HG03460 (cell line): Measurements from ENCODE around the gene ACTRT3.
A peak's percentile ranks its signal among the peaks of the same experiment; 100 is the strongest.

ENCODE experiments used
- ATAC-seq: cut with Tn5 transposase; IDR thresholded peaks from one replicate; pipeline ENCODE4 v1.9.1; 2021; ENCODE audit not compliant: unreplicated experiment

The ACTRT3 gene

DNA sequence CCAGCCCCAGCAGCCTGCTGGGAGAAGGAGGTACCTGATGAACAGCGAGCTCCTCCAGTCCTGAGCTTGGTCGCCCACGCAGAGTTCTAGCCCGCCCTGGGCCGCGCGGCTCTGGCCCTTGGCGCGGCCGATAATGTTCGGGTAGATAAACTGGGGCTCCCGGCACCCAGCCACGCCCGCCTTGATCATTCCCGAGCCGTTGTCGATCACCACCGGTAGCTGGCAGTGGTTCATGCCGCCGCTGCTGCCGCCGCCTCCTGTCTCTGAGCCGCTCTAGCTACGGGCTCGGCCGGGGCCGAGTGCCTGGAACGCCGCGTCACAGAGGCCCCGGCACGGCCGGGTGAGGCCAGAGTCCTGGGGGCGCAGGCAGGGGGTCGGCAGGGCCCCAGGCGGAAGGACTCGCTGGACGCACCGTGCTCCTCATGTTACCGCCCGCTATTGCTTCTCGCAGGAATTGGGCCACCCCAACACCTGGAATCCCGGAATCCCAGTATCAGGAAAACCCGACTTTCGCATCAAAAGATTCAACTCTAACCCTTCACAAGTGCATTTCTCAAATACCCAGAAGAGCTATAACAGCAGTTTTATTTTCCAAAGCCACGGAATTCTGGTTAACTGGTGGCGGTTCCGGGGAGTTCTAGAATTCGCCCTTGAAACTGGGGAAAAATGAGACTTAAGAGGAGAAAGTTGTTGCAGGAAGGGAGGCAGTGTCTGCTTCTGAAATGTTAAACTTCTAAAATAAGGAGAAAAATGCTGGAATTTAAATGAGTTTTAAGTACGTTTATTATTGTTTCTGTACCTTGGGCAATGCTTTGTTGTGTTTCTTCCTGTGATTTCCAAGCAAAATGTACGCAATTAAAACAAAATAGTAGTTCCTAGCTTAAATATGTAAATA, at the start of gene ACTRT3:
Gene ACTRT3, minus strand, starts transcription at position 275 of the 895 bp plus-strand sequence. Its CDS starts 41 bp downstream, at position 234.
- ATAC-seq, result peak; percentile 19

DNA sequence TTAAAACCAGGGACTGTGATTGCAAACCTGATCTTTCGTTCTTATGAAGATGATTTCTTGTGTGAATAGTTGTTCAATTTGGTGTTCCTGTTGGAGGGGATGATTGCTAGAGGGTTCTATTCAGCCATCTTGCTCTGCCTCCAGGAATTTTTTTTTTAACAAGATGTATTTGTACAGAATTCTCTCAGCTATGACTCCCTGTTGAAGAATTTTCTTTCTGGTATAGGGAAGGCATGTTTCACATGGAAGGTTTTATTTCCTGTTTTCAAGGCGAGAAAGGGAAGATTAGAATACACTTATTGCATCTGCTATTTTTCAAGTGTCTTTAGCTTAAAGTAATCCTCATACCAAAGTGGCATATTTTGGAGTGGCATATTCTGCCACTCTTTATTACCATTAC, 49.0 kb upstream of the ACTRT3 start:
- ATAC-seq, result no peak

DNA sequence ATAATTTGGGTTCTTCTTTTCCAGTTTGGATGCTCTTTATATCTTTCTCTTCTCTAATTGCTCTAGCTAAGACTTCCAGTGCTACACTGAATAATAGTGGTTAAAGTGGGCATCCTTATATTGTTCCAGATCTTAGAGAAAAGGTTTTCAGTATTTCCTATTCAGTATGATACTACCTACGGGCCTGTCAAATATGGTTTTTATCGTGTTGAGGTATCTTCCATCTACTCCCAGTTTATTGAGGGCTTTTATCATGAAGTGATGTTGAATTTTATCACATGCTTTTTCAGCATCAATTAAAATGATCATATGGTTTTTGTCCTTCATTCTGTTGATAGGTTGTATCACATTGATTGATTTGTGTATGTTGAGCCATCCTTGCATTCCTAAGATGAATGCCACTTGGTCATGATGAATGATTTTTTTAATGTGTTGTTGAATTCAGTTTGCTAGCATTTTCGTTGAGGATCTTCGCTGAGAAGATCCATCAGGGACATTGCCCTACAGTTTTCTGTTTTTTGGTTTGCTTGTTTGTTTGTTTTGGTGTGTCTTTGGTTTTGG, 46.3 kb upstream of the ACTRT3 start:
- no peak for ATAC-seq

DNA sequence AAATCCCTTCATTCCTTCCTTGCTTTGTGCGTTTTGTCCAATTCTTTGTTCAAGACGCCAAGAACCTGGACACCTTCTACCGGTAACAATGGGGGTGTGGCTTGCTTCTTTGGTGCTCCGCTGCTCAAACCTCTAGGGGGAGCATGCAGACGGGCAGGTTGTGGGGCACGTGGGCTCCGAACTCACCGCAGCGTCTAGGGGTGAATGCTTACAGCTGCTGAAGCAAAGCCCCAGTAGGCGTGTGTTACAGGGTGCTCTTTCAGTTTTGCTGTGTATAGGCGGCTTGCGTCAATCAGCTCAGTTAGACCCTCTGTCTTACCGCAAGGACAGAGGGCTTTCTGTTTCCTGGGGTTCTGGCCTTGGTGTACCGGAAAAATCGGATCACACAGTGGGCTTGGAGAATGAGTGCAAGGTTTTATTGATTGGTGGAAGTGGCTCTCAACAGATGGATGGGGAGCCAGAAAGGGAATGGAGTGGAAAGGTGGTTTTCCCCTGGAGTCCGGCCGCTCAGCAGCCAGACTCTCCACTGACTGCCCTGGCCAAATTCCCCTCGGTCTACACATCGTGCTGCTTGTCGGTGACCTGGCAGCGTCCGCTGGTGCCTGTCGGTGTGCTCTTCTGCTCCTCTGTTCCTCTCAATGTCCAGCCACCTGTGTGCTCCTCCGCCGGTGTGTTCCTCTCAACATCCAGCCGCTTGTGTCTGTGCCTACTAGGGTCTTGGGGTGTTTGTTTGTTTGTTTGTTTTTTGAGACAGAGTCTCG, 44.6 kb upstream of the ACTRT3 start:
- peak; percentile 81 for ATAC-seq

DNA sequence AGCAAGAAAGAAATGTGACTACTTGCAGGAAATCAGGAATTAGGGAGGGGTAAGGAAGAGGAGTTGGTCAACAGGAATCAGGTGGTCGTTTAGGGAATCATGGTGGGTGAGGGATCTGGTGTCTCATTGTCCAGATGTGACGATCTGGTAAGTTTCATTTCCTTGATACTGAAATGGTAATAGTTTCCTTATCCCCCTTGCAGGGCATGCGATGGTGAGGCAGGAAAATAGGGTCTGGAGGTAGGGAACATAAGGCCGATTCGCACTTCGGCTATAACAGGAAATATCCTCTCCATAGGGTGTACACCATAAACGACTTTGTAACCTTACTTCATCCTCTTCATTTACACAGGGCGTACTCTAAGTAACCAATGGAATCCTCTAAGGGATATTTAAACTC, 43.9 kb upstream of the ACTRT3 start:
- no peak for ATAC-seq

DNA sequence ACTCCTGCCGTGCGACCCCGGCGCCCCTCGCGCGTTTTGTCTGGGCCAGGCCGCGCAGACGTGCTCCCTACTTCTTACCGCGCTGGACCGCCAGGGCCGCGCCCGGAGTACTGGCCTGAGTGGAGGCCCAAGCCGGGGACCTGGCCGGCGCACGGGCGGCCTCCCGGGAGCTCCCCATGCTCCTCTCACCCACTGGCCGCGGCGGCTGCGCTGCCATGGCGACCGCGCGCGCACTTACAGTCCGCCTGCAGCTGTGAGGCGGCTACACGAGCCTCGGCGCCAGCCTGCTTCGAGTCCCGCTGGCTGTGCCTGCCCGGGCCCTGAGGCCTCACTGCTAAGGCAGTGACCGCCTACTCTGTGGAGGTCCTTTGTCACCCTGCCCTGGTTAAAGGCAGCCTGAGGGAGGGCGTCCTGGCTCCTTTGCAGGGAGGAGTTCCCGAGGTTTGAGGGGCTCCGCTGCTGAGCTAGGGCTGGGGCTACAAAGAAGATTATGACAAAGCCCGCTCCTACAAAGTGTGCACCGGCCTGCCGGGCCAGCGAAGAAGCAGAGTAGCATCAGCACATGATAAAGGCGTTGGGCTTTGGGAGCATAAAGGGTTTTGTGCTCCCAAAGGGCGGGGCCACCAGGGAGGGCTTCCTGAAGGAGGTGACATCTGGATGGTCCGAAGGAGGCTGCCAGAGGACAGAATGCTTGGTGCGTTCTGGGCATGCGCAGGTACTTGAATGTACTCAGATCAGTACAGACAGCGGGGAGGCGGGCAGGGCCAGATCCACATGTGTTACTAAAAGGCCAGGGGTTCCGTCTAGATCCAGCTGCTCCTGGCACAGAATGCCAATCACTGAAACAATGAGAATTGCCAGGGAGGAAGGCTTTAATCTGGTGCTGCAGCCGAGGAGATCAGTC, 43.2 kb upstream of the ACTRT3 start, which contains the start of the genes LRRC34 and LRRIQ4:
Gene LRRC34, minus strand, starts transcription at position 573 of the 904 bp plus-strand sequence. Its CDS starts 356 bp downstream, at position 217.
Gene LRRIQ4, plus strand, starts transcription at position 539 of the 904 bp plus-strand sequence. CDS start 9,052 bp downstream, outside the sequence.
- peak; percentile 70 for ATAC-seq

DNA sequence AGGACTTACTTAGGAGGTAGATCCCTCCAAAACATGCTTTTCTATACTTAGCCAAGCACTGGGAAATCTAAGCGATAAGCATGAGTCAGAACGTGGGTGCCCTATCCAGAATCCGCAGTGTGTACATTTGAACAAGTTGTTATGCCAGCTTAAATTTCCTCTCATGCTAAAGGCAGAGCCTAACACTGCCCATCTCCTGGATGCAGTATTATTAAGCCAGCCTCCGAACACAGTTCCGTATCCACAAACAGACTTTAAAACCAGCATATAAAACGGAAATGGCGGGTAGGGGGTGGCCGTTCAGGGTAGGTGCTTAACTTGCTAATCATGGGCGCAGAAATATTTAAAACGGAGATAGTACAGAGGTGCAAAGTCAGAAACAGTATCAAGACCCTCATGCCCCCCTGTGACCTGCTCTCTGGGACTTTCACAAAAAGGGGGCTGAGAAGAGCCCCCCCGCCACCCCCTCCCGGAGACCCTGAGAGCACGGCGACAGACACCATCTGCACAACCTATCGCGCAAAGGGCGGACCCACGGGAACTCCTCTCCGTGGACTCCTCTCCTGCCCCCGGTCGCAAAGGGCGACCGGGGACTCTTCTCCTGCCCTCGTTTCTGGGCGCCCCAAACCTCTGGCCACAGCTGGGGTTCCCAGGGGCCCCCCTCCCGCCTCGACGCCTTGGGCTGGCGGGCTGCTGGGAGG, 42.4 kb upstream of the ACTRT3 start:
- ATAC-seq, result peak; percentile 18

DNA sequence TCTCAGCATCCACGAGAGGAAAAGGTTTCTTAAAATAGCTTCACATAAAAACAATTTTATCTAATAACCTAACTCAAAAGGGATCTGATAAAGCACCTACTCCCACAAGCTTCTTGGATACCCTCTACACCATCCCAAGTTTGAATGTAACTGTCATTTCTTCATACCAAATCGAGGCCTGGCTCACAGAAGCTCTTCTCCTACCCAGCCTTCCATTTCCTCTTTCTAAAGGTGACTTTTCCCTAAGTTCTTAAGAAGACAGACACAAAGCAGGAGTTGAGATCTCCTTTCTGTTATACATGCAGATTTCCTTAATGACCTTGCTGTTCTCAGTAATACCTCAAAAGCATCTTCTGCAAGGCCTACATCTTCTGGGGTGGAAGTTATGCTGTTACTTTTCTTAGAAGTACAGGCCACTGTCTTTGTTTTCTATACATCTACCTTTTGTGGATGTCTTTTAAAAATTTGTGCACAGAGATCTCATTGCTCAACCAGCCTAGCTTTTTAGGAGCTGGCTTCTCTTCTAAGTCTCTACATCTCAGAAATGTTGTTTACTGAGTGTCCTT, 40.0 kb upstream of the ACTRT3 start:
- ATAC-seq, result no peak

DNA sequence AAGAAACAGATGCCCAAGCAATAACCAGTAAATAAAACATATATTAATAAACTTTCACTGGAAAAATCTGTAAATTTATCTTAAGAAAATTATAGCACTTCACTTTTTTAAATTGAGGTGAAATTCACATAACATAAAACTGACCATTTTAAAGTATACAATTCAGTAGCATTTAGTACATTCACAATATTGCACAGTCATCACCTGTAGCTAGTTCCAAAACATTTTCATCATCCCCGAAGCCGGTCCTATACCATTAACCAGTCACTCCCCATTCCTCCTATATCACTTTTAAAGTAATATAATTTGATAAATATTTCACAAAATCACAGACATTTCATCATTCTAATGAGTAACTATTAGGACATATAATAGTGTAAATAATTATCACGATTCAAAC, 35.3 kb upstream of the ACTRT3 start:
- no peak for ATAC-seq

DNA sequence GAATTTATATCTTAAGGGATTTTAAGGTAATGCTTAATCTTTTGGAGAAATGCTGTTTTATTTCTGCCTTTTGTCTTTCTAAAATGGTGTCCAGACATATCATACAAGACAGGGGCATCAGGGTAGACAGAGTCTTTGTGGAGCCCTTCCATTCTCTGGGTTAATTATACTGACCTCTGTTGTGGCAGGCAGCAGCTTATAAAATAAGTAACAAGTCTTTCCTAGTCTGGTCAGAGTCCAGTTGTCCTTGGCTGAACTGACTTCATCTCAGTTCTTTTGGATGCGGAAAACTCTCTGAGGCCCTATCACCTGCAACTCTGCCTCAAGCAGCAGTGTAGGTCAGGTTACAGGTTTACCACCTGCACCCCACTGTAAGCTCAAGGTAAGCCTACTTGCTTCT, 23.0 kb upstream of the ACTRT3 start:
- no peak for ATAC-seq

DNA sequence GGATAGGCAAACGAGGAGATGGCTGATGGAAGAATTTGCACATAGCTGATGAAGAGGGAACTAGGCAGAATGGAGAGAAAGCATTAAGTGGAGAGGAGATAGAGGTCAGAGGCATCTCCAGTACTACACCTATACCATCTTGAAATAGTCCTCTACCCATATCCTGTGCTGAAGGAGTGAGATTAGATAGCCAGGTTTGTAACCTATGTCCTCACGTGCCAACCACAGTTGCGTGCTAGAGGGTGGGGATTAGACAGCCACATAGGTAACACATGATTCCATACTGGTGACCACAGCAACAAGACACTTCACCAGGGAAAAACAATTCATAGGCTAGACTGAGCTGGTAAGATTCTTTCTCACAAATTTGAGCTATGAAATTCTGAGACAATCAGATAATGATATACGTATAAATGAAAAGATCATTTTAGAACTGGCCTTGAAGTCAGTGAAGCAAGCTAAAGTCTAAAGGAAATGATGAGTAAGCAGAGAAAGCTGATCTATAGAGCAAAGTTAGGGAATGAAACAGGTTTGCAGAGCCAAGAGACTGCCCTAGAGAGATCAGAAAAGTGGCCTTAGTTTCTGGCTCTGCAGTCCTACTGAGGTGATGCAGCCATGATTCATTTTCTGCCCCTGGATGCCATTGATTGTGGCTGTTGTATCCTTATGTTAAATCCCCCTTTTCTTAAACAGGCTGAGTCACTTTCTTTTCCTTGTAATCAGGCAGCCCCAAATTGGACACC, 21.5 kb upstream of the ACTRT3 start:
- ATAC-seq, result no peak

DNA sequence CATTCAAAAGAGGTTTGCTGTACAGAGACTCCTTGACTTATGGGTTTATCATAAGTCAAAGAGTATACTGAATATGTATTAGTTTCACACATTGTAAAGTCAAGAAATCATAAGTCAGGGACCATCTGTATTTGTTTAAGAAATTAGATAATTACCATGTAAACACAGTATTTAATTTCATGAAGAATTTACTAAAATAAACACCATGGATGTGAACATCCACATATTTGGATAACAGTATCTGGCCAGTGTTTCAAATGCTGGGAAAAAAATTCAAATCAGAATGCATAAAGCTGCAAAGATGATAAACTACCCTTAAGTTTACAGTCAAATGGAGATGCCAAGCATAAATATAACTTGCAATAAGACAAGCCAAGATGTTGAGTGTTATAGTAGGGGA, 20.9 kb upstream of the ACTRT3 start:
- no peak for ATAC-seq

DNA sequence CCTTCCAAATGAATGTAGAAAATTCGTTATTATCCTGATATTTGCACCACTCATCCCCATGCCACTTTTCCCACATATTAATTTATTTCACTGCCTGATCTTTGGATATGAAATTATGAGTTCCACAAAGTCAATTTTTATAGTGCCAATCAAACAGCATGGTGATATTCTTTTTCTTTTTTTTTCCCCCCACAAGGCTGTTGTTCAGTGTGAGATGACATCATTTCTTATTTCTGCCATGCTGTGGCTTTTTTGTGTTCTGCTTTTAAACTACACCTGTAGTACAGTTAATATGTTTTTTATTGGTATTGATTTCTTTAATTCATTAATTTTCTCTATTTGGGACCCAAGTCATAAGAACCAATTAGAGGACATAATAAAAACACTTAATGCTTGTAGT, 18.4 kb upstream of the ACTRT3 start:
- no peak for ATAC-seq

DNA sequence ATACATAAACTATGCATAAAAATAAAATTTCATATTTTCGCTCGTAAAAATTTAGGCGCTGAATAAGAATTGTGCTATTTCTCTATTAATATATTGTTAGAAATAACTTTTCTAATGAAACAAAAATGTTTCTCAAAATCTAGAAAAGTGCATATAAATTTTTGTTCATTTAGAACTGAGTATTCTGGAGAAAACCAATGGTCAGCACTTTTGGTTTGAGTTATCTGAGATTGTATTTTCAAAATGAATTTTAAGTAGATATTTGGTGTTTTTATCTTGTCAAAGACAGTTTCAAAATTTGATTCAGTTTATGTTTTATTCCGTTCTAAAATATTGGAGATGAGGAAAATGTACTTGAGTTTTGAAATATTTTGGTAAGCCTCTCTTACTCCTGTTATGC, 17.8 kb upstream of the ACTRT3 start:
- no peak for ATAC-seq

DNA sequence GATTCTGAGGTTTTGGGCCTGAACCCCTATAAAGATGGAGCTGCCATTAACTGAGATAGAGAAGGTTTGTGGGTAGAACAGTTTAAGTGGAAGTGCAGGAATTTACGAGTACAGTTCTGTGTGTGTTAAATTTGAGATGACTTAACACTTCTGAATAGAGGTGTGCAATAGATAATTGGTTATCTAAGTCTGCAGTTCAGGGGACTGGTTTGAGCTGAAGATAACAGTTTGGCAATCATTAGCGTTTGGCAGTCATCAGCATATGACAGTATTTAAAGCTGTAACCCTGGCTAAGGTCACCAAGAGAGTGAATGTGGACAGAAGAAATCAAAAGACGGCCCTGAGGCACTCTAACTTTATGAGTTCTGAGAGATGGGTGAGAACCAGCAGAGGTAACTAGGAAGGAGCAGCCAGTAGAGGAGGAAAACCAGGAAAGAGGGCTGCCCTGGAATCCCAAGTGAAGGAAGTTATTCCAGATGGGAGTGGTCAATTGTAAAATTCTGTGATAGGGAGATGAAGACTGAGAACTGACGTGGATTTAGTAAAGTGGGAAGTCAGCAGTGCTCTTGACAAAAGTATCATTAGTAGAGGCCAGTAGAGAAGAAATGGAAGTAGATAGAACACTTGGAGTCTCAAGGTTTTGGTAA, 12.0 kb upstream of the ACTRT3 start:
- ATAC-seq, result no peak

DNA sequence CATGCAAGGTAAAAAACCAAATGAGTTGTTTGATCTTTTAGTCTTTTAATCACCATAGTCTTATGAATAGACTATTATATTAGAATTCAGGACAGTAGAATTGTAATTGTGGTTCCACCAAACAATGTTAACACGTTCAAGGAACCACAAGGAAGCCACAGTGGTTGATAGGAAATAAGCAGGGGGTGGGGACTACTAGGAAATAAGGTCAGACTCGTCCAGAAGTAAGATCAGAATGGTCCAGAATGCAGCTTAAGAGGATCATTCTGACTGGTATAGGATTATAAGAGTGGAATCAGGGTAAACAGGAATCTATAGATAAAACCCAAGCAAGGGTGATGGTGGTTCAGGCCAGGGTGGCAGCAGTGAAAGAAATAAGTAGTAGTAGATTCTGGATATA, 11.4 kb upstream of the ACTRT3 start:
- no peak for ATAC-seq

DNA sequence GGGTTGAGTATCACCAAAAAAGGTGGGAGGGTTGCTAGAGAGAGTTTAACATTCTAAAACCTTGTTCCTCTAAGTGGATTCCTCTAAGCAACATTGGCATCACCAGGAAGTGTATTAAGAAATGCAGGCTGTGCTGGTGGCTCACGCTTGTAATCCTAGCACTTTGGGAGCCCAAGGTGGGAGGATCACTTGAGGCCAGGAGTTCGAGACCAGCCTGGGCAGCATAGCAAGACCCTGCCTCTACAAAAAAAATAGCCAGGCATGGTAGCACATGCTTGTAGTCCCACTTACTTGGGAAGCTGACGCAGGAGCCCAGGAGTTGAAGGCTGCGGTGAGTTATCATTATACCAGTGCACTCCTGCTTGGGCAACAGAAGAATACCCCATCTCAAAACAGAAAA, 8.5 kb upstream of the ACTRT3 start:
- ATAC-seq, result no peak

DNA sequence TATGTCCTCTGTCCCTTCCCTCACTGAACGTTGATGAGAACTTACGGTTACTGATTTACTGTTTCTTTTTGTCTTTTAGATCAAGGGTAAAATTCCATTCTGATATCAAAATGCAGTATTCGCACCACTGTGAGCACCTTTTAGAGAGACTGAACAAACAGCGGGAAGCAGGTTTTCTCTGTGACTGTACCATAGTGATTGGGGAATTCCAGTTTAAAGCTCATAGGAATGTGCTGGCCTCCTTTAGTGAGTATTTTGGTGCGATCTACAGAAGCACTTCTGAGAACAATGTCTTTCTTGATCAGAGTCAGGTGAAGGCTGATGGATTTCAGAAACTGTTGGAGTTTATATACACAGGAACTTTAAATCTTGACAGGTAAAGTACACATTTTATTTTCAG, 4.8 kb upstream of the ACTRT3 start:
- no peak for ATAC-seq
